Measurements from ENCODE around the gene LAMB2. TPM values are rescaled to one million over a fixed set of nuclear protein-coding genes. Genes with fewer than 3 reads are reported as not detected.
A peak's percentile ranks its signal among the peaks of the same experiment; 100 is the strongest.

The LAMB2 gene
- total and polyA plus RNA-seq, 10 of the 15 experiments (the other 5 are each of a cell fraction or from before 2014, with no cell fraction given): 0.13 to 3.2 (median 0.64) TPM; not detected in 3

- peak; percentile 56 for TF ChIP-seq YY1 (IDR thresholded peaks at IDR 0.05; ENCODE audit: low read depth, low read length)
- no peak for TF ChIP-seq MTA2 (IDR thresholded peaks at IDR 0.05; ENCODE audit: low read depth)
- TF ChIP-seq POU2F2 (IDR thresholded peaks at IDR 0.05; ENCODE audit: borderline replicate concordance, low read depth, low read length): 0 out of 3 replicates have a peak, but pooled peaks have one; percentile 24
- no peak for TF ChIP-seq ZNF24 (IDR thresholded peaks at IDR 0.05)
- TF ChIP-seq CHD2 (IDR thresholded peaks at IDR 0.05; ENCODE audit: borderline replicate concordance, low read depth, low read length): peak; percentile 87
- no peak for TF ChIP-seq ZBTB33 (IDR thresholded peaks at IDR 0.05)
- no peak for TF ChIP-seq PRDM15 (CRISPR knock-in tag; IDR thresholded peaks at IDR 0.05)
- TF ChIP-seq FOXK2 (IDR thresholded peaks at IDR 0.05): peak; percentile 82
- no peak; a peak in 1 of 4 replicates for TF ChIP-seq ETV6 (conservative IDR thresholded peaks at IDR 0.05 in 1 of 2, IDR thresholded peaks at IDR 0.05 in 1 of 2; ENCODE audit: borderline replicate concordance in 1 of 2, low read depth in 1 of 2)
- peak; percentile 74 for TF ChIP-seq NR2F1 (conservative IDR thresholded peaks at IDR 0.05)
- TF ChIP-seq PBX3 (IDR thresholded peaks at IDR 0.05; ENCODE audit: insufficient replicate concordance, low read depth, low read length): no peak
- no peak for TF ChIP-seq ZBTB4 (CRISPR knock-in tag; IDR thresholded peaks at IDR 0.05)
- TF ChIP-seq RUNX3 (IDR thresholded peaks at IDR 0.05; ENCODE audit: low read length): peak; percentile 6; the same call in 1 of the 2 replicates
- 0 out of 2 replicates have a peak, but pooled peaks have one; percentile 62 for TF ChIP-seq PML (IDR thresholded peaks at IDR 0.05; ENCODE audit: low read length)
- TF ChIP-seq SUPT20H (IDR thresholded peaks at IDR 0.05; ENCODE audit: borderline replicate concordance, control insufficient read depth, low read depth, low read length): no peak
- peak; percentile 73; the same call in 1 of the 2 replicates for TF ChIP-seq SMARCA5 (IDR thresholded peaks at IDR 0.05)
- no peak for TF ChIP-seq KDM1A (IDR thresholded peaks at IDR 0.05; ENCODE audit: borderline replicate concordance)
- no peak for TF ChIP-seq MEF2A (IDR thresholded peaks at IDR 0.05; ENCODE audit: insufficient read depth, low read depth, low read length)
- TF ChIP-seq TBL1XR1 (IDR thresholded peaks at IDR 0.05; ENCODE audit: low read depth, low read length): 0 out of 2 replicates have a peak, but pooled peaks have one; percentile 41
- TF ChIP-seq GABPA (IDR thresholded peaks at IDR 0.05; ENCODE audit: low read depth): peak; percentile 93
Measured at GRCh38 chr3:49120438-49121131, 12.3 kb downstream of the LAMB2 start, which contains the start of gene USP19 (continued).
